CD4-positive, alpha-beta T cell treated with Interleukin-10 for 1 hour (primary cell): ENCODE results near the gene CCDC106.

Experiments
- DNase-seq: peaks from one replicate; pipeline ENCODE4 v3.0.0-alpha.2; 2020

CCDC106 gene

GRCh38 chr19:55686311-55687050 lies 38.5 kb downstream of the CCDC106 start:
- no peak for DNase-seq

GRCh38 chr19:55687281-55688201 lies 39.5 kb downstream of the CCDC106 start:
- no peak for DNase-seq

- no peak for DNase-seq
Observed at GRCh38 chr19:55688422-55689218, 40.6 kb downstream of the CCDC106 start.

- DNase-seq, result no peak
Observed at GRCh38 chr19:55689411-55690108, 41.5 kb downstream of the CCDC106 start.

DNA sequence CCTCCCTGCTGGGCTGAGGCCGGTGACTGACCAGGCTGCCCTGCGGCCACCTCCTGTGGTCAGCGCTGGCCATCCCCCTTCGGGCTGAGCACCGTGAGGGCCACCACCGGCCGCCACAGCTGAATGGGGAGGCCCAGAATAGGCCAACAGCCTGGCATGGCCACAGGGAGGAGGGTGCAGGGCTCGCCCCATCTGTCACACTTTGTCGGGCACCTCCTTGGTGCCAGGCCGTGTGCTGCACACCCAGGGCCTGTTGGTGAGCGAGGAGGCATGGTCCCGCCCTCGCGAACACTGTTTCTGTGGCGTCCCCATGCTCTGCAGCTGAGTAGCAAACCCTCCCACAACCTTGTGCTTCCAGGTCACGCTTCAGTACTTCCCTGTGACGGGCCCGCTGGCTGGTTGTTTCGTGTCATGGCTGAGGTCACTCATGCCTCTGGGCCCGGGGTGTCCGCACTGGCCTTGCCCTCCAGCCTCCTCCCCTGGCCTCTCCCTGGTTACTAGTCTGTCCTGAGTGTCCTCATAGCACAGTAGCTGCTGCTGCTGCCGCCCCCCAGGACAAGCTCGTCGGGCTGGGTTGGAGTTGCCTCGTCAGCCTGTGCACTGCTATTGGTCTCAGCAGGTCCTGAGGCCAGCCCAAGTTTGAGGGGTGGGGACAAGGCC lies 42.2 kb downstream of the CCDC106 start:
- DNase-seq, result no peak

DNA sequence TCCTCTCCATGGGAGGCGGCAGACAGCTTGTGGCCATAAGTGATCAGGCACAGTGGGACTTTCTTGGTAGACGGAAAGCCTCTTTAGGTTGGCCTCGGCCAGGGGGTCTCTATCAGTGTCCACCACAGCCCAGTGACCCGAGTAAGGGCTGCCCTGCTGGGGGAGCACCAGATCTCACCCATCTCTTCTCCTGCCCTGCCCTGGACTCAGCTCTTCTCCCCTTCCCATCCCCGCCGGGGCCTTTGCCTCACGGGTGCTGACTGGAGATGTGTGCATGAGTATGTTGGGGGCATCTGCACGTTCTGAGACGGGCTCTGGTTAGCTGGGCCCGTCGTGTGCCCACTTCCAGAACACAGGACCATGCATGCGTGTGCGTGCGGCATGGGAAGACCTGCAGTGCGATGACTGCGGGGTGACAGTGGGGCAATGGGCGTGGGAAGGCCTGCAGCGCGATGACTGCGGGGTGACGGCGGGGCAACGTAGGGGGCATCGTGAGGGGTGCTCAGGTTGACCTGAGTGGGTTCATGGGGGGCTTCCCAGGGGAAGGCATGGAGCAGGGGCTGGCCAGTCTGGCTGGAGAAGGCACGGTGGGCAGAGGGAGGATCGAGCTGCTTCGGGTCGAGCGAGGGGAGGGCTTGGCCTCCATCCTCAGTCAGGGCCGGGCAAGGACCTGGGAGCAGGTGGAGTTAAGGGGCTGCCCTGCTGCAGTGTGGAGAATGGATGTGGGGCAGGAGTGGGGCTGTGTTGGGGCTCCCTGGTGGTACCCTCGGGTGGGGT lies 42.9 kb downstream of the CCDC106 start:
- DNase-seq, result no peak

DNA sequence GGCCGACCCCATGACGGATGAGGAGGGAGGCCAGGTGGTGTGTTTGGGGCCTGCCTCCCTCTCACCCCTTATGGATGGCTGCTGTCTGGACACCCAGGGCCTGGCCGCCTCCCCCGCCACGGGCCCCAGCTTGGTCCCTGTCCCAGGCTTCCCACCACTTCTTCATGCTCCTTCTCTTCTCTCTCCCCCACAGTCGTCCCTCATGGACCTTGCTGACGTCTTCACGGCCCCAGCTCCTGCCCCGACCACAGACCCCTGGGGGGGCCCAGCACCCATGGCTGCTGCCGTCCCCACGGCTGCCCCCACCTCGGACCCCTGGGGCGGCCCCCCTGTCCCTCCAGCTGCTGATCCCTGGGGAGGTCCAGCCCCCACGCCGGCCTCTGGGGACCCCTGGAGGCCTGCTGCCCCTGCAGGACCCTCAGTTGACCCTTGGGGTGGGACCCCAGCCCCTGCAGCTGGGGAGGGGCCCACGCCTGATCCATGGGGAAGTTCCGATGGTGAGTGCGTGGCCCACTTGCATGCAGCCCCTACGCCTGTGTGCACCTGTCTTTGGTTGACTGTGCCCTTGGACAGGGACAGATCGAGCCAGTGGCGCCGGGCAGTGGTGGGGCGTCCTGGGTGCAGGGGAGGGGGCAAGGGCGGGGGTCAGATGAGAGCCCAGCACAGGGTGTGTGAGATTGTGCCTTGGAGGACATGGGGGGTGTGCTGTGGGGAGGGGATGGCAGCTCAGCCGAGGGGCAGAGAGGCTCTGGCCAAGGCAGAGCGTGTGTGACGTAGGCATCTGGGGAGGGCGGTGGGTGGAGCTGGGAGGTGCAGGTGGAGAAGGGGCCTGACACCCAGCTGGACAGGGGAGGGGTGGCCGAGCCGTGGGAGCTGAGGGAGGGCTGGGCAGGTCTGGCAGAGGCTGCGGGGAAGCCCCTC lies 43.8 kb downstream of the CCDC106 start:
- no peak for DNase-seq

DNA sequence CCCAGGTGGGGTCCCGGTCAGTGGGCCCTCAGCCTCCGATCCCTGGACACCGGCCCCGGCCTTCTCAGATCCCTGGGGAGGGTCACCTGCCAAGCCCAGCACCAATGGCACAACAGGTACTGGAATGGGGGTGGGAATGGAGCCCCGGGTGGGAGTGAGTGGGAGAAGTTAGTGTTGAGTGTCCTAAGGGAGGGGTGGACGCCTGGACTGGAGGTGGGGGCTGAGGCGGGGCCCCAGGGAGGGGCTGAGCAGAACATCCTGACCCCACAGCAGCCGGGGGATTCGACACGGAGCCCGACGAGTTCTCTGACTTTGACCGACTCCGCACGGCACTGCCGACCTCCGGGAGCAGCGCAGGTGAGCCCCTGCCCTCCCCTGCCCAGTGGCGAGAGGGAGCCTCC lies 44.7 kb downstream of the CCDC106 start:
- DNase-seq, result no peak

GRCh38 chr19:55693336-55693974 lies 45.4 kb downstream of the CCDC106 start:
- no peak for DNase-seq

- no peak for DNase-seq
Observed at GRCh38 chr19:55694241-55694655, 46.2 kb downstream of the CCDC106 start.

DNA sequence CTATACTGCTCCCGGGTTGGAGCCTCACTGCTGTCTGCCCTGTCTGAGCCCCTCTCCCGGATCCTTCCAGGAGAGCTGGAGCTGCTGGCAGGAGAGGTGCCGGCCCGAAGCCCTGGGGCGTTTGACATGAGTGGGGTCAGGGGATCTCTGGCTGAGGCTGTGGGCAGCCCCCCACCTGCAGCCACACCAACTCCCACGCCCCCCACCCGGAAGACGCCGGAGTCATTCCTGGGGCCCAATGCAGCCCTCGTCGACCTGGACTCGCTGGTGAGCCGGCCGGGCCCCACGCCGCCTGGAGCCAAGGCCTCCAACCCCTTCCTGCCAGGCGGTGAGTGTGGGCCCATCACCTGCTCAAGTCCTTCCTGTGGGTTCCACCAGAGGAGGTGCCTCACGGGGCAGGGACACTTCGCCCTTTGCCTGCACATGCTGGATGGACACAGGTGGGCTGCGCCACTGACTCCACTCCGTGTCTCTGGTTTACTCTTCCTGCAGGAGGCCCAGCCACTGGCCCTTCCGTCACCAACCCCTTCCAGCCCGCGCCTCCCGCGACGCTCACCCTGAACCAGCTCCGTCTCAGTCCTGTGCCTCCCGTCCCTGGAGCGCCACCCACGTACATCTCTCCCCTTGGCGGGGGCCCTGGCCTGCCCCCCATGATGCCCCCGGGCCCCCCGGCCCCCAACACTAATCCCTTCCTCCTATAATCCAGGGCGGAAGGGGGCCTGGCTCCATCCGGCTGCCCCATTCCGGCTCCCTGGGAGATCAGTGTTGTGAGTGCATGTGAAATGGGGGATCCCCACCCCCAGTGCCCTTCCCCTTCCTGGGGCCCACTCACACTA lies 46.9 kb downstream of the CCDC106 start:
- DNase-seq, result no peak

DNA sequence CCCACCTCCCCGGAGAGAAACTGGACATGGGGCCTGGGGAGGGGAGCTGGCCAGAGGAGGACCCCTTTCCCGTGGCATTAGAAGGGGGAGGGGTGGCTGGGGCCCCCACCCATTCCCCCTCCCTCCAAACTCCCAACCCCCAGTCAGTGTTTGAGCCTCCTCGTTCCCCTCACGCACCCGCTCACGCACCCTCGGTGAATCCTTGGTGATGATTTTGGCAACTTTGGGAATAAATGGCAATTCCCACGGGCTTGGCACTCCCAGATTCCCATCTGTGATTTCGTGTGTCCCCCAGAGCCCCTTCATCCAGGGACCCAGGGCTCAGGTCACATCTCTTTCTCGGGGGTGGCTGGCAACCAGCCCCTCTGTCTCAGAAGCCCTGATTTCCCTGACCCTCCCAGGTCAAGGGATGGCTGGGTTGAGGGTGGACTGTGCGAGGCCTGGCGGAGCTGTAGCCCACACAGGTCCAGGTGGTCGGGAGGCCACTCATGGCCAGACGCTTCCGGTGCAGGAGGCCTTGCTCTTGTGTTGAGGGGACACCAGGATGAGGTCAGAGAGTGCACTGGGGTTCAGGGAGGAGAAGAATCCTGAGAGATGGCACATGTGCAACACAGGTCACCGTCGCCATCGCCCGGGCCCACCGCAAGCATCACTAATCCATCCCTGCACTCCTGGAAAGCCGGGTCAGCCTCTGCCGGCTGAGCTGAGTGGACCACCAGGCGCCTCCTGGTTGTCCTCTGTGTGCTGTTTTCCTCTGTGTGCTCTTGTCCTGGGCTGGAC lies 47.7 kb downstream of the CCDC106 start:
- no peak for DNase-seq

DNA sequence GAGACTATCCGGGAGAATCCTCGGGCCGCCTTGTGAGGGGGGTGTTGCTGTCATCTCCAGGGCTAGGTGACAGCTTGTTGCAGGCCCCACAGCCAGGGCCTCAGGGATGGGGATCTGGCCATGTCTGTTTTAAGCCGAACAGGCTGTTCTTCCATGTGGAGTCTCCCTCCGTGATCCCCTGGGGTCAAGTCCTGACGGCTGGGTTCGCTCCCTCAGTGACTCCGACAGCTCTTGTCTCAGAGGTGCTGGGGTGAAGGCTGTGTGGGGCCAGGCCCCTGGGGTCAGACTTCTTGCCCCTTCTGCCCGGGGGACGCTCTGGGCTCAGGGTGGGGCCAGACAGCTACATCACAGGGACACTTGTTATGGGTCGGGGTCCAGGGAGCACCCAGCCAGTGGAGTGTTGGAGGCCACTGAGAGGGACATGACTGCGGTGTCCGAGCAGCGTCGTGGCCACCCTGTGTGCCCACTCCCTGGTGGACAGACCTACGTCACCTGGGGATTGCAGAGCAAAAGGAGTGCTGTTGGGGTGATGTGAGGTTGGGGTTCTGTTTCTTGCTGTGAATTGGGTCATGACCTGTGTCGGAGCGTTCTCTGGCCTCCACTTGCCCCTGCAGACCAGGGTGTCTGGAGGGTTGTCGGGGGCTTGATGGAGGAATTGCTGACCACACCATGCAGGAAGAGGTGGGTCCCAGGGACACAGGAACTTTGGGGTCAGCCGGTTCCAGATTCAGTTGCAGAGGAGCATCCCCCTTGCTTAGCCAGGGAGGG lies 48.5 kb downstream of the CCDC106 start:
- no peak for DNase-seq

GRCh38 chr19:55697069-55697440 lies 49.0 kb downstream of the CCDC106 start:
- DNase-seq, result no peak

- DNase-seq, result no peak
Observed at GRCh38 chr19:55697698-55698097, 49.7 kb downstream of the CCDC106 start.

DNA sequence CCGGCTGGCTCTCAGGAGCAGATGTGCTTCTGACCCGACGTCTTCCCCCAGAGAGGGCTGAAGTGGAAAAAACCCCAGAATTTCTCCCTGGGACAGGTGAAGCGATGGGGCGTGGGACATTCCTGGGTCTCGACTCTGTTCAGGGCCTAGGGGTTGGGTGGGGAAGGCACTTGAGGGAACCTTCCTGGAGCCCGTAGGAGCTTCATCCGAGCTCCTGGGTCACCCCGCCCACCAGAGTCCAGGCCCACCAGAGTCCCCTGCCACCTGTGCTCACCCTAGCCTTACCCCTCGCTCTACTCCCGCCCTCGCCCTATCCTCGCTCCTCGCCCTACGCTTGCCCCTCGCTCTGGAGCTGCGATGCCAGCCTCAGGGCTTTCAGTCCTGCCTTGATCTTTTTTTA lies 50.2 kb downstream of the CCDC106 start:
- no peak for DNase-seq

GRCh38 chr19:55699221-55699620 lies 51.2 kb downstream of the CCDC106 start:
- no peak for DNase-seq
